ENCODE results near the gene TAF8.

The TAF8 gene

GRCh38 chr6:42066156-42066675, 15.9 kb downstream of the TAF8 start:
- no peak for TF ChIP-seq CTCF (IDR thresholded peaks at IDR 0.05; ENCODE audit: insufficient read depth, low read depth, low read length, missing control alignments)
- no peak for DNase-seq (ENCODE audit: low read depth)
- no peak overlapping the region for H3K4me3 ChIP-seq (ENCODE audit: low read depth, low read length)

DNA sequence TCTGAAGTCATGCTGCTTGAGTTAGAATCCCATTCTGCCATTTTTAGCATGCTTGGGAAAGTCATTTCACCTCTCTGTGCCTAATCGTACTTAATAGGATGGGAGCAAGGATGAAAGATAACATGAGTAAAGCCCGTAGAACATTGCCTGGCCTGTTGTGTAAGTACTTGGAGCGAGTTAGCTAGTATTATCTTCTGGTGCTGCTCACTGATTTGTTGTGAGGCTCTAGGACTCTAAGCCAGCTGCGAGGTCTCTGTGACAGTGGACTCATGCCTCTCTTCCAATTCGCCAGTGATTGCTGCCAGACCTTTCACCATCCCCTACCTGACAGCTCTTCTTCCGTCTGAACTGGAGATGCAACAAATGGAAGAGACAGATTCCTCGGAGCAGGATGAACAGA, 17.8 kb downstream of the TAF8 start:
- H3K4me3 ChIP-seq (ENCODE audit: low read depth, low read length): no peak overlapping the region
- DNase-seq (ENCODE audit: low read depth): no peak
- TF ChIP-seq CTCF (IDR thresholded peaks at IDR 0.05; ENCODE audit: insufficient read depth, low read depth, low read length, missing control alignments): no peak

DNA sequence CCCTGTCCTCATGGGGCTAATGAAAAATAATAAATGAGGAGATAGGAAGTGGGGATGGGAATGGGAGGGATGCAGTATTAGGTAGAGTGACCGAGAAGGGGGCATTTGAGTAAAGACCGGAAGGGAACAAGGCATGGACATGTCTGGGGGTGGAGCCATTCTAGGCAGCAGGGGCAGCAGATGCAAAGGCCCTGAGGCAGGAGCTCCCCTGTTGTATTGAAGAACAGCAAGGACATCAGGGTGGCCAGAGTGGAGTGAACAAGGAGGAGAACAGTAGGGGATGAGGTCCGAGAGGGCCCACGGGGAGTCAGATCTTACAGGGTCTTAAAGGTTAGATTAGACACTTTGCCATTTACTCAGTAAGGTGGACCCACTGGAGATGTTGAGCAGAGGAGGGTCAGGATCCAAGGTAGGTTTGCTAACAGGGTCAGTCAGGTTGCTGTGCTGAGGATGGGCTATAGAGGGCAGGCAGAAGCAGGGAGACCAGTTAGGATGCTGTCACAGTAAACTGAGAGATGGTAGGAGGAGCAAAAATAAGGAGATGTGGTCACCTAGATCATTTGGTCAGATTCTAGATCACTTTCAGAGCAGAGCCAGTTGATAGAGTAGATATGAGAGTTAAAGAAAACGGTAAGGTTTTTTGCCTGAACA, 18.7 kb downstream of the TAF8 start:
- TF ChIP-seq CTCF (IDR thresholded peaks at IDR 0.05; ENCODE audit: insufficient read depth, low read depth, low read length, missing control alignments): no peak
- no peak overlapping the region for H3K4me3 ChIP-seq (ENCODE audit: low read depth, low read length)
- DNase-seq (ENCODE audit: low read depth): no peak

DNA sequence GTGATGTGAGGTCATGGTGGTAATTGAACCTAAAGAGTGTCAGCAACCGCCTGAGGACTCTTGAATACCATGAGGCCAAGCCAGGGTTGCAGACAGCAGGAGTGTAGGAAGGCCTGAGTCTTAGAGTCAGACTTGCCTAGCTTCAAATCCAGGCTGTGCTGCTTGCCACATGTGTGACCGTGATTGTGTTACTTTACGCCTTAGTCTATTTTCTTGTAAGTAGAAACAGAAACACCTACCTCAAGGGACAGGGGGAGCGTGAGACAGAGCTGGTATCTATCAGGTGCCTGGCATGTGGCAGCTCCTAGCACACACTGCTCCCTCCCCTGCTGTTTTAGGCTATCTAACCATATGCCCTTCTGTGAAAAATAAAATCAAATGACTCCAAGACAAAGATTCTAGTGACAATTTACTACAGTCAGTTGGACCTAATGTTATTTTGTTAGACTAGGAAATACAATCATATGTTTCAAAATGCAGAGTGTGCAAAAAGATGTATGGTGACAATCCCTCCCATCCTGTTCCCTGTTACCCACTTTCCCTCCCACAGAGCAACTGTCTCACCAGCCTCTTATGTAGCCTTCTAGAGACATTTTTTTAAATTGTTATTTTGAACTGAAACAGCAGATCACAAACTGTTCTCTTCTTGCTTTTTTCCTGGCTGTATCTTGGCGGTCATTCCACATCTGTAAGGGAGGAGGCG, 21.7 kb downstream of the TAF8 start:
- DNase-seq (ENCODE audit: low read depth): no peak
- no peak for TF ChIP-seq CTCF (IDR thresholded peaks at IDR 0.05; ENCODE audit: insufficient read depth, low read depth, low read length, missing control alignments)
- no peak overlapping the region for H3K4me3 ChIP-seq (ENCODE audit: low read depth, low read length)

- DNase-seq (ENCODE audit: low read depth): no peak
- TF ChIP-seq CTCF (IDR thresholded peaks at IDR 0.05; ENCODE audit: insufficient read depth, low read depth, low read length, missing control alignments): no peak
- H3K4me3 ChIP-seq (ENCODE audit: low read depth, low read length): no peak overlapping the region
Measured at GRCh38 chr6:42073287-42073686, 23.0 kb downstream of the TAF8 start.

GRCh38 chr6:42075159-42075838, 25.0 kb downstream of the TAF8 start:
- DNase-seq (ENCODE audit: low read depth): peak; percentile 55
- peak; percentile 58 for TF ChIP-seq CTCF (IDR thresholded peaks at IDR 0.05; ENCODE audit: insufficient read depth, low read depth, low read length, missing control alignments)
- no peak overlapping the region for H3K4me3 ChIP-seq (ENCODE audit: low read depth, low read length)
